H9 (cell line): ENCODE measurements around the gene TTC28. TPM values are rescaled to one million over a fixed set of nuclear protein-coding genes. Genes with fewer than 3 reads are reported as not detected.

Experiments
- DNase-seq: peaks from one replicate; pipeline ENCODE4 v3.0.0-alpha.2; 2017
- H2AFZ ChIP-seq: one replicate; pipeline ENCODE4 v1.6.1; 2013; ENCODE audit warnings: mild to moderate bottlenecking, low read length, control low read depth, moderate library complexity
- H2AK5ac ChIP-seq: 2 replicates; pipeline ENCODE4 v1.6.1; 2013; ENCODE audit warnings: low read length, control low read depth, mixed read lengths; ENCODE audit not compliant: insufficient read length
- H2BK120ac ChIP-seq: one replicate; pipeline ENCODE4 v1.6.1; 2013; ENCODE audit warnings: low read depth, mild to moderate bottlenecking, low read length, control low read depth, inconsistent platforms; ENCODE audit not compliant: poor library complexity, severe bottlenecking
- H2BK12ac ChIP-seq: 2 replicates; pipeline ENCODE4 v1.6.1; 2013; ENCODE audit warnings: low read length, control low read depth, mixed read lengths, low read depth; ENCODE audit not compliant: insufficient read length
- H2BK15ac ChIP-seq: 2 replicates; pipeline ENCODE4 v1.6.1; 2013; ENCODE audit warnings: low read depth, low read length, control low read depth
- H2BK20ac ChIP-seq: one replicate; pipeline ENCODE4 v1.6.1; 2013; ENCODE audit warnings: low read depth, mild to moderate bottlenecking, low read length, control low read depth, inconsistent platforms; ENCODE audit not compliant: poor library complexity, severe bottlenecking
- H2BK5ac ChIP-seq: 2 replicates; pipeline ENCODE4 v1.6.1; 2013; ENCODE audit warnings: low read length, control low read depth, mixed read lengths; ENCODE audit not compliant: insufficient read length
- H3K14ac ChIP-seq: 2 replicates; pipeline ENCODE4 v1.6.1; 2013; ENCODE audit warnings: low read length, control low read depth; ENCODE audit not compliant: insufficient read depth
- H3K18ac ChIP-seq: 2 replicates; pipeline ENCODE4 v1.6.1; 2013; ENCODE audit warnings: low read depth, mild to moderate bottlenecking, mixed read lengths, low read length, control low read depth; ENCODE audit not compliant: insufficient read length
- H3K23ac ChIP-seq: 2 replicates; pipeline ENCODE4 v1.6.1; 2013; ENCODE audit warnings: low read length, control low read depth, mixed read lengths, low read depth; ENCODE audit not compliant: insufficient read length
- H3K23me2 ChIP-seq: 2 replicates; pipeline ENCODE4 v1.6.1; 2013; ENCODE audit warnings: low read depth, mild to moderate bottlenecking, mixed read lengths, low read length, control low read depth; ENCODE audit not compliant: insufficient read length, poor library complexity, severe bottlenecking
- H3K27ac ChIP-seq: 2 replicates; pipeline ENCODE4 v1.5.1; 2013; ENCODE audit warnings: low read length, control low read depth, mixed read lengths, low read depth; ENCODE audit not compliant: insufficient read length
- H3K27me3 ChIP-seq: 2 replicates; pipeline ENCODE4 v1.6.1; 2013; ENCODE audit warnings: low read length, control low read depth, inconsistent platforms; ENCODE audit not compliant: insufficient read depth
- H3K4ac ChIP-seq: 2 replicates; pipeline ENCODE4 v1.6.1; 2013; ENCODE audit warnings: low read depth, mild to moderate bottlenecking, control low read depth, inconsistent platforms, low read length, moderate library complexity
- H3K4me1 ChIP-seq: 2 replicates; pipeline ENCODE4 v1.6.1; 2013; ENCODE audit warnings: low read length, control low read depth, inconsistent platforms; ENCODE audit not compliant: insufficient read depth
- H3K4me2 ChIP-seq: 2 replicates; pipeline ENCODE4 v1.6.1; 2013; ENCODE audit warnings: low read length, control low read depth, mixed read lengths; ENCODE audit not compliant: insufficient read length, insufficient read depth
- H3K56ac ChIP-seq: 2 replicates; pipeline ENCODE4 v1.6.1; 2013; ENCODE audit warnings: low read depth, mild to moderate bottlenecking, mixed read lengths, low read length, control low read depth; ENCODE audit not compliant: insufficient read length
- H3K79me1 ChIP-seq: 2 replicates; pipeline ENCODE4 v1.6.1; 2013; ENCODE audit warnings: low read depth, mild to moderate bottlenecking, moderate library complexity, low read length, control low read depth, inconsistent platforms; ENCODE audit not compliant: insufficient read depth, poor library complexity, severe bottlenecking
- H3K79me2 ChIP-seq: 2 replicates; pipeline ENCODE4 v1.6.1; 2013; ENCODE audit warnings: low read length, control low read depth, inconsistent platforms; ENCODE audit not compliant: insufficient read depth
- H3K9ac ChIP-seq: 2 replicates; pipeline ENCODE4 v1.6.1; 2013; ENCODE audit warnings: low read length, control low read depth, mixed read lengths; ENCODE audit not compliant: insufficient read length; ENCODE audit errors: extremely low read depth
- H3K9me3 ChIP-seq: one replicate; pipeline ENCODE4 v1.6.1; 2013; ENCODE audit warnings: low read depth, low read length, inconsistent platforms; ENCODE audit not compliant: control insufficient read depth
- H3T11ph ChIP-seq: one replicate; pipeline ENCODE4 v1.6.1; 2013; ENCODE audit warnings: mild to moderate bottlenecking, low read length, control low read depth, inconsistent platforms
- H4K20me1 ChIP-seq: one replicate; pipeline ENCODE4 v1.6.1; 2013; ENCODE audit not compliant: control insufficient read depth, insufficient read length, insufficient read depth
- H4K5ac ChIP-seq: 2 replicates; pipeline ENCODE4 v1.6.1; 2013; ENCODE audit warnings: low read depth, mild to moderate bottlenecking, mixed read lengths, low read length, control low read depth; ENCODE audit not compliant: insufficient read length
- H4K8ac ChIP-seq: replicated peaks from 2 replicates; pipeline ENCODE4 v1.6.1; 2013; ENCODE audit warnings: low read length, control low read depth, mixed read lengths, low read depth; ENCODE audit not compliant: insufficient read length
- H4K91ac ChIP-seq: 2 replicates; pipeline ENCODE4 v1.6.1; 2013; ENCODE audit warnings: low read depth, mild to moderate bottlenecking, moderate library complexity, mixed read lengths, low read length, control low read depth; ENCODE audit not compliant: insufficient read length
- H3K27ac Mint-ChIP-seq, 3 experiments: 2 replicates in 2 of 3; 3 replicates in 1 of 3; pipeline ENCODE4 v1.8.0; 2020 to 2021; ENCODE audit warnings: mixed read lengths in 3 of 3, mild to moderate bottlenecking in 1 of 3, moderate library complexity in 1 of 3
- H3K27me3 Mint-ChIP-seq: 2 replicates; pipeline ENCODE4 v1.8.0; 2021; ENCODE audit warnings: low read depth, mild to moderate bottlenecking, moderate library complexity, mixed read lengths
- H3K36me3 Mint-ChIP-seq, 3 experiments: 2 replicates in 2 of 3; 3 replicates in 1 of 3; pipeline ENCODE4 v1.8.0; 2020 to 2021; ENCODE audit warnings: low read depth in 3 of 3, mixed read lengths in 3 of 3; ENCODE audit not compliant: insufficient read depth in 1 of 3
- H3K4me1 Mint-ChIP-seq, 2 experiments: 2 replicates each; pipeline ENCODE4 v1.8.0; 2020; ENCODE audit warnings: mixed read lengths in 2 of 2
- H3K4me3 Mint-ChIP-seq, 2 experiments: 2 replicates in 1 of 2; 3 replicates in 1 of 2; pipeline ENCODE4 v1.8.0; 2020 to 2021; ENCODE audit warnings: mild to moderate bottlenecking in 2 of 2, mixed read lengths in 2 of 2, moderate library complexity in 1 of 2
- H3K9me3 Mint-ChIP-seq, 2 experiments: 2 replicates in 1 of 2; 3 replicates in 1 of 2; pipeline ENCODE4 v1.8.0; 2020; ENCODE audit warnings: mild to moderate bottlenecking in 2 of 2, mixed read lengths in 2 of 2, moderate library complexity in 1 of 2
- CTCF ChIP-seq: fragments of 200-600 bp; sonication (generic); conservative IDR thresholded peaks from 3 replicates; pipeline ENCODE4 v1.8.0; 2021; ENCODE audit warnings: antibody characterized with exemption, mild to moderate bottlenecking
- WGBS: extraction: QIAGEN DNeasy Blood & Tissue Kit; methylation state at CpG from one replicate; pipeline ENCODE4 v1.1.7; 2013; ENCODE audit warnings: missing lambda C conversion rate, low lambda C conversion rate, mixed read lengths; ENCODE audit not compliant: insufficient read length; ENCODE audit errors: extremely low coverage; 5-methylcytosine and 5-hydroxymethylcytosine counted together
- total RNA-seq: library from RNA; stranded (reverse); gene quantifications from 2 replicates; pipeline ENCODE4 v1.2.1, GENCODE V29; 2021

TTC28 gene
- total RNA-seq, 1 experiment from 2014 or later, result 13.6 TPM

GRCh38 chr22:28435982-28436381 is 243.7 kb downstream of the TTC28 start:
- H2AK5ac ChIP-seq, result no peak overlapping the region

More at GRCh38 chr22:28435982-28436381, 243.7 kb downstream of the TTC28 start:
- Histone ChIP-seq H4K5ac (no peak overlapping the region), H3K4me1 (no peaks in the 10 kb centered on the region), H3K9me3 (no peaks in the 10 kb centered on the region), H3K23me2 (no peaks in the 10 kb centered on the region), H3K4ac (no peak overlapping the region), H4K20me1 (no peaks in the 10 kb centered on the region), H3K56ac (no peak overlapping the region), H3K79me2 (no peaks in the 10 kb centered on the region), H2BK120ac (no peak overlapping the region), H3K9ac (no peak overlapping the region), H2BK5ac (no peak overlapping the region), H3K4me2 (no peak overlapping the region), H2AFZ (no peak overlapping the region), H2BK20ac (no peak overlapping the region), H4K91ac (no peak overlapping the region), H3K23ac (no peak overlapping the region), H3T11ph (no peak overlapping the region), H3K18ac (no peak overlapping the region), H3K27me3 (no peaks in the 10 kb centered on the region), H4K8ac (no peak overlapping the region), H3K79me1 (no peaks in the 10 kb centered on the region), H2BK15ac (no peak overlapping the region), H3K14ac (no peak overlapping the region), H2BK12ac (no peak overlapping the region), H3K27ac (no peak overlapping the region)
- H3K27me3 Mint-ChIP-seq, result no peaks in the 10 kb centered on the region
- no peak overlapping the region for H3K27ac Mint-ChIP-seq
- no peak for TF ChIP-seq CTCF
- no peaks in the 10 kb centered on the region for H3K36me3 Mint-ChIP-seq
- no peak overlapping the region for H3K4me3 Mint-ChIP-seq
- peaks cover under 1% of the 10 kb centered on the region in 2 experiments for H3K4me1 Mint-ChIP-seq
- no peaks in the 10 kb centered on the region for H3K9me3 Mint-ChIP-seq
- WGBS, result no CpG with 5 or more reads among the region's 3 CpGs
- DNase-seq, result no peak
